ENCODE results near the gene TSPAN15.

The TSPAN15 gene

GRCh38 chr10:69410487-69410886 is 40.8 kb upstream of the TSPAN15 start:
- Histone ChIP-seq H3K4me3 (ENCODE audit: low read depth in 1 of 2, low read length in 2 of 2) (no peak overlapping the region), H4K20me1 (ENCODE audit: insufficient read depth, low read length) (no peaks in the 10 kb centered on the region), H2AFZ (ENCODE audit: low read depth, low read length) (no peak overlapping the region), H3K4me2 (ENCODE audit: insufficient read depth, low read length) (no peak overlapping the region), H3K9ac (ENCODE audit: low read depth, low read length) (no peak overlapping the region), H3K27me3 (ENCODE audit: insufficient read depth, low read length, poor library complexity) (no peaks in the 10 kb centered on the region), H3K27ac (ENCODE audit: low read length) (no peak overlapping the region), H3K79me2 (ENCODE audit: insufficient read depth, low read length) (no peaks in the 10 kb centered on the region), H3K4me1 (ENCODE audit: insufficient read depth, low read length) (no peaks in the 10 kb centered on the region), H3K9me3 (ENCODE audit: insufficient read depth, low read length, severe bottlenecking) (no peaks in the 10 kb centered on the region), H3K36me3 (ENCODE audit: insufficient read depth, low read length) (no peaks in the 10 kb centered on the region)
- no peak for TF ChIP-seq CTCF (IDR thresholded peaks at IDR 0.05; ENCODE audit: borderline replicate concordance, extremely low read depth, low read length, poor library complexity, severe bottlenecking)
- no peak for TF ChIP-seq EZH2 (IDR thresholded peaks at IDR 0.05; ENCODE audit: borderline replicate concordance, low read depth, low read length, severe bottlenecking)
- DNase-seq (no peak), ATAC-seq (ENCODE audit: insufficient read depth, low read depth) (no peak)

GRCh38 chr10:69411476-69411875 is 39.8 kb upstream of the TSPAN15 start:
- no peak overlapping the region for H2AFZ ChIP-seq (ENCODE audit: low read depth, low read length)
- no peak overlapping the region for H3K4me3 ChIP-seq (ENCODE audit: low read depth in 1 of 2, low read length in 2 of 2)
- H3K4me1 ChIP-seq (ENCODE audit: insufficient read depth, low read length), result no peaks in the 10 kb centered on the region
- no peaks in the 10 kb centered on the region for H3K27me3 ChIP-seq (ENCODE audit: insufficient read depth, low read length, poor library complexity)
- H3K36me3 ChIP-seq (ENCODE audit: insufficient read depth, low read length), result no peaks in the 10 kb centered on the region
- no peaks in the 10 kb centered on the region for H4K20me1 ChIP-seq (ENCODE audit: insufficient read depth, low read length)
- no peak overlapping the region for H3K9ac ChIP-seq (ENCODE audit: low read depth, low read length)
- DNase-seq (no peak), ATAC-seq (ENCODE audit: insufficient read depth, low read depth) (no peak)
- no peak overlapping the region for H3K4me2 ChIP-seq (ENCODE audit: insufficient read depth, low read length)
- no peak overlapping the region for H3K27ac ChIP-seq (ENCODE audit: low read length)
- H3K79me2 ChIP-seq (ENCODE audit: insufficient read depth, low read length), result no peaks in the 10 kb centered on the region
- no peak for TF ChIP-seq EZH2 (IDR thresholded peaks at IDR 0.05; ENCODE audit: borderline replicate concordance, low read depth, low read length, severe bottlenecking)
- no peak for TF ChIP-seq CTCF (IDR thresholded peaks at IDR 0.05; ENCODE audit: borderline replicate concordance, extremely low read depth, low read length, poor library complexity, severe bottlenecking)
- no peaks in the 10 kb centered on the region for H3K9me3 ChIP-seq (ENCODE audit: insufficient read depth, low read length, severe bottlenecking)

- Histone ChIP-seq H3K36me3 (ENCODE audit: insufficient read depth, low read length) (no peaks in the 10 kb centered on the region), H3K9me3 (ENCODE audit: insufficient read depth, low read length, severe bottlenecking) (no peaks in the 10 kb centered on the region), H3K4me3 (ENCODE audit: low read depth in 1 of 2, low read length in 2 of 2) (no peak overlapping the region), H3K9ac (ENCODE audit: low read depth, low read length) (no peak overlapping the region), H3K4me1 (ENCODE audit: insufficient read depth, low read length) (no peaks in the 10 kb centered on the region), H2AFZ (ENCODE audit: low read depth, low read length) (no peak overlapping the region), H3K79me2 (ENCODE audit: insufficient read depth, low read length) (no peaks in the 10 kb centered on the region), H4K20me1 (ENCODE audit: insufficient read depth, low read length) (no peaks in the 10 kb centered on the region), H3K27ac (ENCODE audit: low read length) (no peak overlapping the region), H3K4me2 (ENCODE audit: insufficient read depth, low read length) (no peak overlapping the region), H3K27me3 (ENCODE audit: insufficient read depth, low read length, poor library complexity) (no peaks in the 10 kb centered on the region)
- DNase-seq (no peak), ATAC-seq (ENCODE audit: insufficient read depth, low read depth) (no peak)
- no peak for TF ChIP-seq CTCF (IDR thresholded peaks at IDR 0.05; ENCODE audit: borderline replicate concordance, extremely low read depth, low read length, poor library complexity, severe bottlenecking)
Measured at GRCh38 chr10:69412232-69412790, 39.0 kb upstream of the TSPAN15 start.

Data from DND-41 (cell line).